ENCODE results near the gene CACNB4.

GRCh38 chr2:152012697-152013096, 86.1 kb downstream of the CACNB4 start:
- no peak for TF ChIP-seq CTCF (IDR thresholded peaks at IDR 0.05)
- TF ChIP-seq EP300 (IDR thresholded peaks at IDR 0.05) = no peak
- TF ChIP-seq POLR2A (IDR thresholded peaks at IDR 0.05) = no peak

Measured in tibial nerve (tissue), 4 donors.